OCI-LY7 (cell line): ENCODE results near the gene FBRSL1. TPM values are rescaled to one million over a fixed set of nuclear protein-coding genes. Genes with fewer than 3 reads are reported as not detected.

ENCODE experiments used
- BruUV-seq: library from RNA; stranded (reverse); fragments of 400-500 nt; replicated peaks from 2 replicates; lab custom pipeline; 2021; lab: Mats Ljungman, UMichigan
- CTCF ChIA-PET: fragments of 300-600 bp; sonication (Branson Sonifier 250); formaldehyde crosslinking; loops from one replicate; lab custom pipeline; 2022; ENCODE audit warnings: antibody characterized with exemption; ENCODE audit not compliant: unreplicated experiment; lab: Charles Lee
- POLR2A ChIA-PET: fragments of 300-600 bp; sonication (Branson Sonifier 250); formaldehyde crosslinking; loops from one replicate; lab custom pipeline; 2022; ENCODE audit warnings: antibody characterized with exemption; lab: Charles Lee
- DNase-seq: peaks from one replicate; pipeline ENCODE4 v3.0.0-alpha.2; 2015; ENCODE audit warnings: low spot score
- H2AFZ ChIP-seq: fragments of 200-600 bp; sonication (generic), shearing (Covaris generic); 2 replicates; pipeline ENCODE4 v1.6.1; 2014; ENCODE audit warnings: mild to moderate bottlenecking, antibody characterized with exemption, low read length, moderate library complexity
- H3K27ac ChIP-seq: fragments of 200-600 bp; sonication (generic); 2 replicates; pipeline ENCODE4 v1.5.1; 2014; ENCODE audit warnings: mixed run types, low read depth, mild to moderate bottlenecking, moderate library complexity, low read length, inconsistent platforms; ENCODE audit not compliant: poor library complexity, severe bottlenecking
- H3K36me3 ChIP-seq: fragments of 200-600 bp; sonication (generic); 2 replicates; pipeline ENCODE4 v1.6.1; 2014; ENCODE audit warnings: mild to moderate bottlenecking, antibody characterized with exemption, low read length, moderate library complexity, mixed read lengths; ENCODE audit not compliant: insufficient read depth
- H3K4me1 ChIP-seq: fragments of 200-600 bp; sonication (generic); 2 replicates; pipeline ENCODE4 v1.5.1; 2014; ENCODE audit warnings: mild to moderate bottlenecking, low read length; ENCODE audit not compliant: insufficient read depth, poor library complexity, severe bottlenecking
- H3K4me2 ChIP-seq: fragments of 200-600 bp; sonication (generic); 2 replicates; pipeline ENCODE4 v1.6.1; 2014; ENCODE audit warnings: mild to moderate bottlenecking, low read length
- H3K4me3 ChIP-seq: fragments of 200-600 bp; sonication (generic); 2 replicates; pipeline ENCODE4 v1.5.1; 2014; ENCODE audit warnings: mild to moderate bottlenecking, low read depth, low read length; ENCODE audit not compliant: poor library complexity, severe bottlenecking
- H3K79me2 ChIP-seq: fragments of 200-600 bp; sonication (generic); 2 replicates; pipeline ENCODE4 v1.6.1; 2016; ENCODE audit warnings: low read depth, mild to moderate bottlenecking, low read length, moderate library complexity, mixed read lengths; ENCODE audit not compliant: insufficient read depth
- H3K9me2 ChIP-seq: fragments of 200-600 bp; sonication (generic); 2 replicates; pipeline ENCODE4 v1.6.1; 2016; ENCODE audit warnings: mild to moderate bottlenecking, low read length, mixed read lengths; ENCODE audit not compliant: insufficient read depth
- H3K9me3 ChIP-seq: fragments of 200-600 bp; sonication (generic); 2 replicates; pipeline ENCODE4 v1.6.1; 2014; ENCODE audit warnings: mild to moderate bottlenecking, mixed run types, low read length, mixed read lengths
- H4K20me1 ChIP-seq: fragments of 200-600 bp; sonication (generic); 2 replicates; pipeline ENCODE4 v1.6.1; 2014; ENCODE audit warnings: mild to moderate bottlenecking, antibody characterized with exemption, low read length, moderate library complexity, mixed read lengths; ENCODE audit not compliant: insufficient read depth
- EZH2phosphoT487 ChIP-seq: fragments of 200-600 bp; sonication (generic); IDR thresholded peaks from 2 replicates; pipeline ENCODE4 v1.6.1; 2018; ENCODE audit warnings: low read depth, borderline replicate concordance, mild to moderate bottlenecking, mixed run types, antibody characterized with exemption, low read length, moderate library complexity, mixed read lengths
- intact Hi-C: fragments of 100-400 bp; cut with micrococcal nuclease; formaldehyde crosslinking; loops from one replicate; pipeline ENCODE4 v1.10.0; 2022; ENCODE audit not compliant: unreplicated experiment
- total RNA-seq, 2 experiments: library from RNA; depleted of rRNA in 1 of 2; stranded (reverse); fragments of >200 nt in 1 of 2; shearing (Covaris generic) in 1 of 2; gene quantifications; 2 replicates each; pipeline ENCODE4 v1.2.3, GENCODE V29; 2014 to 2022
- TF ChIP-seq, protein P1 (sequence below): fragments of 200-600 bp; sonication (generic); conservative IDR thresholded peaks from 2 replicates; pipeline ENCODE4 v1.5.1; 2014; ENCODE audit warnings: mild to moderate bottlenecking, antibody characterized with exemption, low read length, moderate library complexity, mixed read lengths

FBRSL1 gene
- total RNA-seq, 2 experiments from 2014 or later, result 24.6 to 87.8 TPM

- Histone ChIP-seq H3K36me3 (no peaks in the 10 kb centered on the region), H3K9me2 (no peaks in the 10 kb centered on the region), H3K4me2 (no peak overlapping the region), H3K27ac (no peak overlapping the region), H3K79me2 (no peaks in the 10 kb centered on the region), H3K4me1 (peaks cover 6% of the 10 kb centered on the region), H2AFZ (no peak overlapping the region), H3K9me3 (no peaks in the 10 kb centered on the region), H3K4me3 (no peak overlapping the region), H4K20me1 (peaks cover 7% of the 10 kb centered on the region; the same call in 1 of the 2 replicates)
- intact Hi-C loops, result no loop called here
- CTCF ChIA-PET, result no interaction called here
- POLR2A ChIA-PET, result no interaction called here
- DNase-seq, result no peak
- BruUV-seq, result no TSS peak
- TF ChIP-seq, protein P1, sequence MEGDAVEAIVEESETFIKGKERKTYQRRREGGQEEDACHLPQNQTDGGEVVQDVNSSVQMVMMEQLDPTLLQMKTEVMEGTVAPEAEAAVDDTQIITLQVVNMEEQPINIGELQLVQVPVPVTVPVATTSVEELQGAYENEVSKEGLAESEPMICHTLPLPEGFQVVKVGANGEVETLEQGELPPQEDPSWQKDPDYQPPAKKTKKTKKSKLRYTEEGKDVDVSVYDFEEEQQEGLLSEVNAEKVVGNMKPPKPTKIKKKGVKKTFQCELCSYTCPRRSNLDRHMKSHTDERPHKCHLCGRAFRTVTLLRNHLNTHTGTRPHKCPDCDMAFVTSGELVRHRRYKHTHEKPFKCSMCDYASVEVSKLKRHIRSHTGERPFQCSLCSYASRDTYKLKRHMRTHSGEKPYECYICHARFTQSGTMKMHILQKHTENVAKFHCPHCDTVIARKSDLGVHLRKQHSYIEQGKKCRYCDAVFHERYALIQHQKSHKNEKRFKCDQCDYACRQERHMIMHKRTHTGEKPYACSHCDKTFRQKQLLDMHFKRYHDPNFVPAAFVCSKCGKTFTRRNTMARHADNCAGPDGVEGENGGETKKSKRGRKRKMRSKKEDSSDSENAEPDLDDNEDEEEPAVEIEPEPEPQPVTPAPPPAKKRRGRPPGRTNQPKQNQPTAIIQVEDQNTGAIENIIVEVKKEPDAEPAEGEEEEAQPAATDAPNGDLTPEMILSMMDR, result no peak
- TF ChIP-seq EZH2phosphoT487, result no peak
Measured at GRCh38 chr12:132501204-132501940, 11.4 kb downstream of the FBRSL1 start.

- peaks cover 6% of the 10 kb centered on the region for H3K4me1 ChIP-seq
- CTCF ChIA-PET, result no interaction called here
Measured at GRCh38 chr12:132502149-132502881, 12.4 kb downstream of the FBRSL1 start.

More at GRCh38 chr12:132502149-132502881, 12.4 kb downstream of the FBRSL1 start:
- no peaks in the 10 kb centered on the region for H3K79me2 ChIP-seq
- H3K36me3 ChIP-seq, result no peaks in the 10 kb centered on the region
- H3K27ac ChIP-seq, result no peak overlapping the region
- TF ChIP-seq, protein P1, result no peak
- TF ChIP-seq EZH2phosphoT487, result no peak
- no TSS peak for BruUV-seq
- no peak overlapping the region for H3K4me2 ChIP-seq
- H3K9me3 ChIP-seq, result no peaks in the 10 kb centered on the region
- no peak overlapping the region for H3K4me3 ChIP-seq
- peak; percentile 29 for DNase-seq
- peaks cover 7% of the 10 kb centered on the region; the same call in 1 of the 2 replicates for H4K20me1 ChIP-seq
- H3K9me2 ChIP-seq, result no peaks in the 10 kb centered on the region
- intact Hi-C loops, result no loop called here
- H2AFZ ChIP-seq, result no peak overlapping the region
- POLR2A ChIA-PET, result no interaction called here
